HEK293 (cell line): ENCODE measurements around the gene HYAL3.

Experiments used
- GLI4 ChIP-seq: fragments of 450-650 bp; formaldehyde crosslinking; IDR thresholded peaks from 2 replicates; pipeline ENCODE4 v1.5.1; 2016; ENCODE audit warnings: missing biosample characterization, missing genetic modification characterization
- MYNN ChIP-seq: fragments of 450-650 bp; formaldehyde crosslinking; IDR thresholded peaks from 2 replicates; pipeline ENCODE4 v1.5.1; 2016; ENCODE audit warnings: missing biosample characterization, missing genetic modification characterization, borderline replicate concordance
- PATZ1 ChIP-seq: fragments of 450-650 bp; formaldehyde crosslinking; IDR thresholded peaks from 2 replicates; pipeline ENCODE4 v1.5.1; 2016; ENCODE audit warnings: missing biosample characterization, missing genetic modification characterization
- PRDM10 ChIP-seq: fragments of 450-650 bp; formaldehyde crosslinking; IDR thresholded peaks from 2 replicates; pipeline ENCODE4 v1.5.1; 2016; ENCODE audit warnings: missing biosample characterization, missing genetic modification characterization
- REST ChIP-seq: fragments of 450-650 bp; formaldehyde crosslinking; IDR thresholded peaks from 2 replicates; pipeline ENCODE4 v1.5.1; 2016; ENCODE audit warnings: missing biosample characterization, missing genetic modification characterization
- ZNF792 ChIP-seq: fragments of 450-650 bp; formaldehyde crosslinking; IDR thresholded peaks from 2 replicates; pipeline ENCODE4 v1.5.1; 2016; ENCODE audit warnings: missing biosample characterization, missing genetic modification characterization
- TF ChIP-seq, protein P1 (sequence below): fragments of 450-650 bp; formaldehyde crosslinking; IDR thresholded peaks from 2 replicates; pipeline ENCODE4 v1.5.1; 2016; ENCODE audit warnings: missing biosample characterization, missing genetic modification characterization

DNA sequence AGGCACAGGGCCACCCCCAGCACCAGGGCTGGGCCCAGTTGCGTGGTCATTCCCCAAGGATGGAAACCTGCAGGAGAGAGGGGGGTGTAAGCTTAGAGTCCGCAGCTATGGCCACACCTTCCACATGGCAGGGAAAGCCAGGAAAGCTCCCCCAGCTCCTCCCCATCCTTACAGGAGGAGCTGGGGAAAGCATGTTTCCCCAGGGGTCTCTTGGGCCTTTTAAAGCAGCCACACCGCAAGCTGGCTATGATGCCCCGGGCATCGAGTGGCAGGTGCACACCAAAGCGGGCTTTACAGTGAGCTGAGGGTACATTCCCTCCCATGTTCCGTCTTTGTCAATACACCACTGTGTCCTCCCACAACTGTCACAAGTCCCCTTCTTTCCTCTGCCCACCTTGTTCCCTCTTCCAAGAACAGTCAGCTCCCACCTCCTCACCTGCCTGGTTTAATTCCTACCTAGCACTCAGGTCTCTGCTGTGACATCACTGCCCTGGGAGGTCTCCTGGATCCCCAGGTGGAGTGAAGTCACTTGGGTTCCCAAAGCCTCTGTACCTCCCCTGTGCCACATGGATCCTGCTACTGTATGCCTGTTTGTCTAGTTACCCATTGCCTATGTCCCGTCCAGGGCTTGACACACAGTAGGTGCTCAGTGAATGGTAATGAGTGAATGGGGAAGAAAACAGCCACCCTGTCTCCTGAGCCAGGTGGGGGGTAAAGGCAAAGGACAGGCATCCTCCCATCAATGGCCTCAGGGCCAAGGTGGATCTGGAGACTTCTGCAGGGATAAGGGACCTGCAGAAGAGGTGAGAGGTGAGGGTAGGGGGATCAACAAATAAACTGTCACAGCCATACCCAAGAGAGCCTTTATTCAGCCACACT lies 3.4 kb downstream of the HYAL3 start:
- TF ChIP-seq, protein P1, sequence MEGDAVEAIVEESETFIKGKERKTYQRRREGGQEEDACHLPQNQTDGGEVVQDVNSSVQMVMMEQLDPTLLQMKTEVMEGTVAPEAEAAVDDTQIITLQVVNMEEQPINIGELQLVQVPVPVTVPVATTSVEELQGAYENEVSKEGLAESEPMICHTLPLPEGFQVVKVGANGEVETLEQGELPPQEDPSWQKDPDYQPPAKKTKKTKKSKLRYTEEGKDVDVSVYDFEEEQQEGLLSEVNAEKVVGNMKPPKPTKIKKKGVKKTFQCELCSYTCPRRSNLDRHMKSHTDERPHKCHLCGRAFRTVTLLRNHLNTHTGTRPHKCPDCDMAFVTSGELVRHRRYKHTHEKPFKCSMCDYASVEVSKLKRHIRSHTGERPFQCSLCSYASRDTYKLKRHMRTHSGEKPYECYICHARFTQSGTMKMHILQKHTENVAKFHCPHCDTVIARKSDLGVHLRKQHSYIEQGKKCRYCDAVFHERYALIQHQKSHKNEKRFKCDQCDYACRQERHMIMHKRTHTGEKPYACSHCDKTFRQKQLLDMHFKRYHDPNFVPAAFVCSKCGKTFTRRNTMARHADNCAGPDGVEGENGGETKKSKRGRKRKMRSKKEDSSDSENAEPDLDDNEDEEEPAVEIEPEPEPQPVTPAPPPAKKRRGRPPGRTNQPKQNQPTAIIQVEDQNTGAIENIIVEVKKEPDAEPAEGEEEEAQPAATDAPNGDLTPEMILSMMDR (tag by site-specific recombination): no peak
- no peak for TF ChIP-seq PRDM10
- no peak for TF ChIP-seq REST (tag by site-specific recombination)
- no peak for TF ChIP-seq GLI4
- TF ChIP-seq PATZ1 (tag by site-specific recombination): no peak
- no peak for TF ChIP-seq MYNN
- no peak for TF ChIP-seq ZNF792
